HUES64 (cell line): Measurements from ENCODE around the gene PPP2R3C. TPM values are rescaled to one million over a fixed set of nuclear protein-coding genes. Genes with fewer than 3 reads are reported as not detected.

ENCODE experiments used
- H3K27ac ChIP-seq: 2 replicates; pipeline ENCODE4 v1.7.0; 2013; ENCODE audit warnings: low read depth, low read length, inconsistent platforms
- H3K27me3 ChIP-seq: 2 replicates; pipeline ENCODE4 v1.6.1; 2013; ENCODE audit warnings: mild to moderate bottlenecking, low read length; ENCODE audit not compliant: insufficient read depth
- H3K36me3 ChIP-seq: 2 replicates; pipeline ENCODE4 v1.6.1; 2013; ENCODE audit warnings: mild to moderate bottlenecking, low read length; ENCODE audit not compliant: insufficient read depth
- H3K4me1 ChIP-seq: 2 replicates; pipeline ENCODE4 v1.6.1; 2013; ENCODE audit warnings: mild to moderate bottlenecking, low read length, moderate library complexity; ENCODE audit not compliant: insufficient read depth
- H3K4me3 ChIP-seq: 2 replicates; pipeline ENCODE4 v1.5.1; 2013; ENCODE audit warnings: mild to moderate bottlenecking, low read length, moderate library complexity
- H3K9ac ChIP-seq: 2 replicates; pipeline ENCODE4 v1.6.1; 2013; ENCODE audit warnings: mild to moderate bottlenecking, low read depth, low read length
- H3K9me3 ChIP-seq: 2 replicates; pipeline ENCODE4 v1.6.1; 2013; ENCODE audit warnings: low read depth, low read length; ENCODE audit not compliant: insufficient read depth
- WGBS: fragments of 150-250, 120-280 bp; methylation state at CpG from one replicate; pipeline ENCODE4 v1.1.7; 2013; ENCODE audit warnings: missing lambda C conversion rate; 5-methylcytosine and 5-hydroxymethylcytosine counted together
- polyA plus RNA-seq, 2 experiments: library from polyadenylated mRNA; stranded (reverse); fragments of 50-300 nt; gene quantifications; one replicate each; pipeline ENCODE4 v1.2.3, GENCODE V29; 2013

PPP2R3C gene
- polyA plus RNA-seq (2013, experiment 1 of 2): 32.5 TPM
- 34.8 TPM for polyA plus RNA-seq (2013, experiment 2 of 2)

- H3K27me3 ChIP-seq: no peaks in the 10 kb centered on the region
- H3K4me1 ChIP-seq: peaks cover 10% of the 10 kb centered on the region
- under 1% methylated on average over 57 of the region's 57 CpGs for WGBS
- H3K9me3 ChIP-seq: no peaks in the 10 kb centered on the region
- peak within 1 kb of the TSS; percentile 95 for H3K27ac ChIP-seq
- no peaks in the 10 kb centered on the region for H3K36me3 ChIP-seq
- H3K9ac ChIP-seq: peak within 1 kb of the TSS; percentile 98
- peak within 1 kb of the TSS; percentile 80 for H3K4me3 ChIP-seq
Measured at GRCh38 chr14:35121887-35122695, at the start of gene PPP2R3C, which contains the start of gene PRORP. Gene PPP2R3C (minus strand): TSS chr14:35121990. CDS start chr14:35121959, 31 bp downstream. Gene PRORP (plus strand): TSS chr14:35122552. CDS start chr14:35123246, 694 bp downstream.

DNA sequence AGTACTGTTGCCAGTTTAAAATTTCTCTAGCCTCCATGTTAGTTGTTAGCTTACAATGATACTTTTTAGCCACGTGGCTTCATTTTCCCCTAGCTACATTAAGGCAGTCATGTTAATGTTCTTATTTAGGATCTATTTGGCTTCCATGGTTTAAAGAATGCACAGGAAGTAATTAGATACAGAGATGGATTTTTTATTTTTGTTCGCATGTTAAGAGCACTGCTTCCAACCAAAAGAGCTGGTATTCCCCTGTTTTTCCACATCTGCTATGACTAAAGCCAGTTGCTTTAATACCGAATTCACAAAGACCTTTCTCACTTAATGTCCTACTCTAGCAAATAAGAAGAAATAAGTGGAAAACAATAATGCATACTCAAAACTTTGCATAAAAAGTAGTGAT lies 45.7 kb upstream of the PPP2R3C start:
- H3K4me1 ChIP-seq: no peaks in the 10 kb centered on the region
- no peak overlapping the region for H3K27ac ChIP-seq
- H3K9me3 ChIP-seq: no peaks in the 10 kb centered on the region
- 0 out of 2 replicates have a peak, but pooled peaks cover 6% of the 10 kb centered on the region for H3K36me3 ChIP-seq
- 97% methylated on average over 3 of the region's 3 CpGs for WGBS
- no peak overlapping the region for H3K9ac ChIP-seq
- H3K27me3 ChIP-seq: no peaks in the 10 kb centered on the region
- no peak overlapping the region for H3K4me3 ChIP-seq

DNA sequence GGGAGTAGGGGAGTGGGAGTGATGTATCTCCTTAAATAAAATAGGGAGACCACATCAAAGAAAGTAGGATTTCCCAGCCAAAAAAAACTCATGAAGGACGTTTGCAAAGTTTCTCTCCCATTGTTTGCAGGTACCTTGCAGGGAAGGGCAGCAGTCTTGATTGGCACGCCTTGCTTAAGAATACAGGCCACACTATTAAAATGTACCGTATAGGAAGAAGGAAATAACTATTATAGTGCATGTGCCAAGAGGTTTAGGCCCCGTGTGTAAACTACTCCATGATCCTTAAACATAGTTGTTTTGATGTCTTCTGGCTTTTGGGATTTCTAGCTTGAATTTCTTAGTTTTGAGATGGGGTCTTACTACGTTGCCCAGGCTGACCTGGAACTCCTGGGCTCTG lies 43.1 kb upstream of the PPP2R3C start:
- Histone ChIP-seq H3K27me3 (no peaks in the 10 kb centered on the region), H3K9ac (no peak overlapping the region), H3K9me3 (no peaks in the 10 kb centered on the region), H3K36me3 (0 out of 2 replicates have a peak, but pooled peaks cover 6% of the 10 kb centered on the region), H3K4me3 (no peak overlapping the region), H3K4me1 (no peaks in the 10 kb centered on the region), H3K27ac (no peak overlapping the region)
- 92% methylated on average over 5 of the region's 5 CpGs for WGBS

DNA sequence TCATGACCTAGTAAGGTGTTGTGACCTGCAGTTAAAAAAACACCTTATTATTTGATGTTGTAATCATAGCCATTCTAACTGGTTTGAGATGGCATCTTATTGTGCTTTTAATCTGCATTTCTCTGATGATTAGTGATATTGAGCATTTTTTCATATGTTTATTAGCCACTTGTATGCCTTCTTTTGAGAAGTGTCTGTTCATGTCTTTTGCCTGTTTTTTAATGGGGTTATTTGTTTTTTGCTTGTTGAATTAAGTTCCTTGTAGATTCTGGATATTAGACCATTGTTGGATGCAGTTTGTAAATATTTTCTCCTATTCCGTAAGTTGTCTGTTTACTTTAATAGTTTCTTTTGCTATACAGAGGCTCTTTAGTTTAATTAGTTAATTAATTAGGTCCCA lies 41.6 kb upstream of the PPP2R3C start:
- WGBS: no CpG with 5 or more reads among the region's 1 CpG
- no peaks in the 10 kb centered on the region for H3K9me3 ChIP-seq

GRCh38 chr14:35161231-35161630 lies 39.4 kb upstream of the PPP2R3C start:
- Histone ChIP-seq H3K27ac (no peak overlapping the region), H3K9ac (no peak overlapping the region), H3K4me1 (peaks cover under 1% of the 10 kb centered on the region; the same call in 1 of the 2 replicates), H3K36me3 (0 out of 2 replicates have a peak, but pooled peaks cover 6% of the 10 kb centered on the region), H3K4me3 (no peak overlapping the region), H3K9me3 (no peaks in the 10 kb centered on the region), H3K27me3 (no peaks in the 10 kb centered on the region)
- 94% methylated on average over 5 of the region's 5 CpGs for WGBS

More for the DNA sequence above, 41.6 kb upstream of the PPP2R3C start:
- Histone ChIP-seq H3K4me3 (no peak overlapping the region), H3K9ac (no peak overlapping the region), H3K4me1 (no peaks in the 10 kb centered on the region), H3K27me3 (no peaks in the 10 kb centered on the region), H3K36me3 (0 out of 2 replicates have a peak, but pooled peaks cover 6% of the 10 kb centered on the region), H3K27ac (no peak overlapping the region)

- Histone ChIP-seq H3K36me3 (0 out of 2 replicates have a peak, but pooled peaks cover 6% of the 10 kb centered on the region), H3K27ac (no peak overlapping the region), H3K9ac (no peak overlapping the region), H3K4me1 (peaks cover 7% of the 10 kb centered on the region), H3K9me3 (no peaks in the 10 kb centered on the region), H3K27me3 (no peaks in the 10 kb centered on the region), H3K4me3 (no peak overlapping the region)
- WGBS: 95% methylated on average over 6 of the region's 6 CpGs
Measured at GRCh38 chr14:35159742-35160409, 38.1 kb upstream of the PPP2R3C start.

- peaks cover 7% of the 10 kb centered on the region for H3K4me1 ChIP-seq
- H3K27ac ChIP-seq: no peak overlapping the region
- H3K9me3 ChIP-seq: no peaks in the 10 kb centered on the region
Measured at GRCh38 chr14:35158951-35159653, 37.3 kb upstream of the PPP2R3C start.

DNA sequence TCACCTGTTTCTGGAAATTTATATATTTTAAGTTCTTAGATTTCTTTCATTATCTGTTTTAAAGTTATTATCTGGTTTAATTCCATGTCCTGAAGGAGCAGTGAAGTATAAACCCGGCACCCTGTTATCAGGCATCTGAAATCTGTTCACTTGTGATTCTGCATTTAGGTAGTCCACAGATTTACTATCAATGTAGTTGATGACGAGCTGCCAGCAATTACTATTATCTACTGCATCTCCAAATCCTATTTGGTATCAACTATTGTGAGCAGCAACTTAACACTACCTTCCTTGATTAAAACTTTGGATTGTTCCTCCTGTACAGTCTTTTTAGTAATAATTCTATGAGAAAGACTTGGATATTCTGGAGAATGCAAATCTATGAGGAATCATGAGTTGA lies 36.7 kb upstream of the PPP2R3C start:
- H3K9ac ChIP-seq: no peak overlapping the region
- no peaks in the 10 kb centered on the region for H3K27me3 ChIP-seq
- no peak overlapping the region for H3K27ac ChIP-seq
- H3K4me1 ChIP-seq: peaks cover 7% of the 10 kb centered on the region
- H3K36me3 ChIP-seq: 0 out of 2 replicates have a peak, but pooled peaks cover 2% of the 10 kb centered on the region
- no peak overlapping the region for H3K4me3 ChIP-seq
- no peaks in the 10 kb centered on the region for H3K9me3 ChIP-seq
- WGBS: 86% methylated on average over 2 of the region's 2 CpGs

More at GRCh38 chr14:35158951-35159653, 37.3 kb upstream of the PPP2R3C start:
- 89% methylated on average over 8 of the region's 8 CpGs for WGBS
- Histone ChIP-seq H3K4me3 (no peak overlapping the region), H3K36me3 (0 out of 2 replicates have a peak, but pooled peaks cover under 1% of the 10 kb centered on the region), H3K9ac (no peak overlapping the region), H3K27me3 (no peaks in the 10 kb centered on the region)

GRCh38 chr14:35155962-35156361 lies 34.2 kb upstream of the PPP2R3C start:
- Histone ChIP-seq H3K9me3 (no peaks in the 10 kb centered on the region), H3K4me1 (peaks cover 7% of the 10 kb centered on the region), H3K27me3 (no peaks in the 10 kb centered on the region), H3K4me3 (no peak overlapping the region), H3K9ac (no peak overlapping the region), H3K27ac (no peak overlapping the region; the same call in 1 of the 2 replicates), H3K36me3 (peaks cover 9% of the 10 kb centered on the region; the same call in 1 of the 2 replicates)
- 88% methylated on average over 1 of the region's 1 CpG for WGBS

DNA sequence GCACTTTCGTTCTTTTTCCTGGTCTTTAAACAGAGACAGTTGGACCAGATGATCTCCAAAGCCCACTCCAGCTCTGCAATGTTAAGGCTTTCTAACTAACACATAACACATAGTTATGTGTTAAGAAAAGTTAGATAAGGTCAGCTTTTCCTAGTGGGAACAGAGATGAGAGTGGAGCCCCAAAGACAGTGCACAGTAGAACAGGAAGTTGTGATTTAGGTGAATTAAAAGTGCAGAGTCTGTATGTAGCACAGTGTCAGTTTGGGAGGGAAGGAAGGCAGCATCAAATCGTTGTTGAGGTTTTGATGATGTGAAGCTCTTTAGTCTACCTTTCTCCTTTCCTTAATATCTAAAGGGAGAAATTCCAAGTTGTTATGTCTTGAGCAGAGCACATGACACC lies 32.2 kb upstream of the PPP2R3C start:
- no peak overlapping the region for H3K4me3 ChIP-seq
- H3K27ac ChIP-seq: no peak overlapping the region
- H3K4me1 ChIP-seq: peaks cover 7% of the 10 kb centered on the region
- no peaks in the 10 kb centered on the region for H3K27me3 ChIP-seq
- H3K9me3 ChIP-seq: no peaks in the 10 kb centered on the region
- no peak overlapping the region for H3K9ac ChIP-seq
- H3K36me3 ChIP-seq: peaks cover 9% of the 10 kb centered on the region; the same call in 1 of the 2 replicates
- WGBS: 92% methylated on average over 1 of the region's 2 CpGs
